T-helper 17 cell (primary cell): ENCODE measurements around the gene RER1. TPM values are rescaled to one million over a fixed set of nuclear protein-coding genes. Genes with fewer than 3 reads are reported as not detected.

Experiments
- ATAC-seq: fragments of 150-1000 bp; cut with Tn5 transposase; 2 replicates; pipeline ENCODE4 v1.10.0; 2021; ENCODE audit warnings: mild to moderate bottlenecking, moderate library complexity
- DNase-seq, 3 donors: peaks; one replicate each; pipeline versions ENCODE4 v3.0.0 to v3.0.0-alpha.2; 2020 to 2021
- H3K9me3 ChIP-seq: one replicate; pipeline ENCODE4 v1.7.0; 2013; ENCODE audit warnings: low read length, mild to moderate bottlenecking; ENCODE audit not compliant: control insufficient read depth, poor library complexity, severe bottlenecking
- H3K27ac Mint-ChIP-seq: one replicate; pipeline ENCODE4 v1.8.0; 2022; ENCODE audit warnings: mild to moderate bottlenecking, moderate library complexity, mixed read lengths
- H3K27me3 Mint-ChIP-seq: one replicate; pipeline ENCODE4 v1.8.0; 2022; ENCODE audit warnings: mixed read lengths
- H3K36me3 Mint-ChIP-seq: one replicate; pipeline ENCODE4 v1.8.0; 2022; ENCODE audit warnings: low read depth, mixed read lengths
- H3K4me1 Mint-ChIP-seq: one replicate; pipeline ENCODE4 v1.8.0; 2022; ENCODE audit warnings: mild to moderate bottlenecking, mixed read lengths
- H3K4me3 Mint-ChIP-seq: one replicate; pipeline ENCODE4 v1.8.0; 2022; ENCODE audit warnings: mild to moderate bottlenecking, moderate library complexity, mixed read lengths
- total RNA-seq, 4 donors: library from RNA in 2 of 4; stranded (reverse) in 2 of 4; gene quantifications; one replicate each; pipeline ENCODE4 v1.2.3 and lab custom pipeline; 2022 to 2026

RER1 gene
- total RNA-seq, 2 donors from 2014 or later: 68.4 to 70.0 TPM

- peak in 1 of 3 donors; percentile 9 for DNase-seq
- Mint-ChIP-seq H3K27me3 (no peaks in the 10 kb centered on the region), H3K27ac (no peak overlapping the region), H3K4me1 (no peaks in the 10 kb centered on the region), H3K4me3 (no peak overlapping the region), H3K36me3 (no peaks in the 10 kb centered on the region)
- no peak for ATAC-seq
- H3K9me3 ChIP-seq: no peaks in the 10 kb centered on the region
Measured at GRCh38 chr1:2376261-2376741, 15.3 kb upstream of the RER1 start.

- ATAC-seq (no peak), DNase-seq (no peak)
- H3K9me3 ChIP-seq: no peaks in the 10 kb centered on the region
- no peaks in the 10 kb centered on the region for H3K27me3 Mint-ChIP-seq
- H3K4me3 Mint-ChIP-seq: no peak overlapping the region
- no peak overlapping the region for H3K27ac Mint-ChIP-seq
- H3K4me1 Mint-ChIP-seq: no peaks in the 10 kb centered on the region
- H3K36me3 Mint-ChIP-seq: no peaks in the 10 kb centered on the region
Measured at GRCh38 chr1:2376931-2377672, 14.5 kb upstream of the RER1 start.

GRCh38 chr1:2377751-2378440, 13.7 kb upstream of the RER1 start:
- Mint-ChIP-seq H3K36me3 (no peaks in the 10 kb centered on the region), H3K27ac (no peak overlapping the region), H3K4me3 (no peak overlapping the region), H3K4me1 (no peaks in the 10 kb centered on the region), H3K27me3 (no peaks in the 10 kb centered on the region)
- no peaks in the 10 kb centered on the region for H3K9me3 ChIP-seq
- DNase-seq: no peak
- ATAC-seq: no peak

- no peaks in the 10 kb centered on the region for H3K9me3 ChIP-seq
- ATAC-seq (no peak), DNase-seq (no peak)
- Mint-ChIP-seq H3K27me3 (no peaks in the 10 kb centered on the region), H3K36me3 (no peaks in the 10 kb centered on the region), H3K27ac (no peak overlapping the region), H3K4me1 (no peaks in the 10 kb centered on the region), H3K4me3 (no peak overlapping the region)
Measured at GRCh38 chr1:2378441-2378851, 13.2 kb upstream of the RER1 start.

GRCh38 chr1:2378956-2379732, 12.5 kb upstream of the RER1 start:
- no peak overlapping the region for H3K27ac Mint-ChIP-seq
- no peaks in the 10 kb centered on the region for H3K36me3 Mint-ChIP-seq
- ATAC-seq: no peak
- H3K9me3 ChIP-seq: no peaks in the 10 kb centered on the region
- DNase-seq: no peak
- no peaks in the 10 kb centered on the region for H3K4me1 Mint-ChIP-seq
- H3K27me3 Mint-ChIP-seq: no peaks in the 10 kb centered on the region
- H3K4me3 Mint-ChIP-seq: no peak overlapping the region

- H3K27ac Mint-ChIP-seq: no peak overlapping the region
Measured at GRCh38 chr1:2379733-2380404, 11.8 kb upstream of the RER1 start.

GRCh38 chr1:2380816-2381591, 10.6 kb upstream of the RER1 start:
- DNase-seq: no peak
- H3K27me3 Mint-ChIP-seq: no peaks in the 10 kb centered on the region
- no peak overlapping the region for H3K4me3 Mint-ChIP-seq
- H3K4me1 Mint-ChIP-seq: no peaks in the 10 kb centered on the region
- H3K36me3 Mint-ChIP-seq: no peaks in the 10 kb centered on the region
- no peak for ATAC-seq
- no peaks in the 10 kb centered on the region for H3K9me3 ChIP-seq
- H3K27ac Mint-ChIP-seq: no peak overlapping the region

More at GRCh38 chr1:2379733-2380404, 11.8 kb upstream of the RER1 start:
- Mint-ChIP-seq H3K36me3 (no peaks in the 10 kb centered on the region), H3K4me3 (no peak overlapping the region), H3K4me1 (no peaks in the 10 kb centered on the region), H3K27me3 (no peaks in the 10 kb centered on the region)
- DNase-seq (no peak), ATAC-seq (no peak)
- no peaks in the 10 kb centered on the region for H3K9me3 ChIP-seq

- no peaks in the 10 kb centered on the region for H3K9me3 ChIP-seq
- DNase-seq (peak; percentile 63 to 72 (median 72)), ATAC-seq (peak; percentile 96)
- no peaks in the 10 kb centered on the region for H3K36me3 Mint-ChIP-seq
- H3K4me1 Mint-ChIP-seq: no peaks in the 10 kb centered on the region
- no peaks in the 10 kb centered on the region for H3K27me3 Mint-ChIP-seq
- H3K27ac Mint-ChIP-seq: no peak overlapping the region
- H3K4me3 Mint-ChIP-seq: no peak overlapping the region
Measured at GRCh38 chr1:2381741-2382620, 9.7 kb upstream of the RER1 start.

- H3K36me3 Mint-ChIP-seq: no peaks in the 10 kb centered on the region
- DNase-seq: no peak
- H3K4me3 Mint-ChIP-seq: no peak overlapping the region
- H3K27ac Mint-ChIP-seq: no peak overlapping the region
- no peaks in the 10 kb centered on the region for H3K9me3 ChIP-seq
- no peaks in the 10 kb centered on the region for H3K27me3 Mint-ChIP-seq
- ATAC-seq: no peak
- H3K4me1 Mint-ChIP-seq: no peaks in the 10 kb centered on the region
Measured at GRCh38 chr1:2382621-2383361, 8.8 kb upstream of the RER1 start.

- Mint-ChIP-seq H3K27ac (no peak overlapping the region), H3K27me3 (no peaks in the 10 kb centered on the region), H3K4me3 (no peak overlapping the region), H3K36me3 (no peaks in the 10 kb centered on the region), H3K4me1 (no peaks in the 10 kb centered on the region)
- H3K9me3 ChIP-seq: no peaks in the 10 kb centered on the region
- no peak for DNase-seq
- no peak for ATAC-seq
Measured at GRCh38 chr1:2383576-2383975, 8.1 kb upstream of the RER1 start.

GRCh38 chr1:2384130-2384860, 7.3 kb upstream of the RER1 start:
- no peak for DNase-seq
- Mint-ChIP-seq H3K27me3 (no peaks in the 10 kb centered on the region), H3K4me1 (no peaks in the 10 kb centered on the region), H3K27ac (no peak overlapping the region), H3K4me3 (no peak overlapping the region), H3K36me3 (no peaks in the 10 kb centered on the region)
- no peaks in the 10 kb centered on the region for H3K9me3 ChIP-seq
- ATAC-seq: no peak
